CD4-positive, alpha-beta T cell treated with Interferon alpha-2 for 1 hour (primary cell): ENCODE measurements around the gene NEK11.
A peak's percentile ranks its signal among the peaks of the same experiment; 100 is the strongest.
"Not testable (repeated sequence)": the region's sequence is repeated elsewhere in the genome, so short reads cannot be mapped to it uniquely, and the experiment has no call there.

Experiments used
- DNase-seq, 2 donors: peaks; one replicate each; pipeline ENCODE4 v3.0.0-alpha.2; 2020 to 2022

The NEK11 gene

GRCh38 chr3:131314318-131314717, 287.6 kb downstream of the NEK11 start:
- no peak for DNase-seq

- no peak for DNase-seq
Measured at GRCh38 chr3:131315162-131315561, 288.5 kb downstream of the NEK11 start.

GRCh38 chr3:131317667-131318066, 291.0 kb downstream of the NEK11 start:
- DNase-seq, result no peak

DNA sequence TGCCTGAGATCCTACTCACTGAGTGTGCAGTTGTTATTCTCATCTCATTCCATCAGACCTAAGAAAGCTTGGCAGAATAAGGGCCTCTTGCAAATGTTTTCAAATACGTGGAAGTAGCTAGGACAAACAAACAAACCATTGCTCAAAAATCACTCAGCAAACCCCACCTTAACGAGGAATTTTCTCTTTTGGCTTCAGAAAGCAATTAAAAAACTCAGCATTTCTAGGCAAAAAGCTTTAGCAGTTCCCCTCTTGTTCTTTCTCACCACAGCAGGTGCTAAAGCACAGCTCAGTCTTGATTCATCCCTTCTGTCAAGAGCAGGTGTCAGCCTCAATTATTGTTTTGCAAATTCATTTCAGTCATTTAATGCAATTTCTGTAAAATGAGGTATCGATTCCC, 296.3 kb downstream of the NEK11 start:
- no peak for DNase-seq

- DNase-seq, result no peak
Measured at GRCh38 chr3:131323792-131324191, 297.1 kb downstream of the NEK11 start.

GRCh38 chr3:131324923-131325322, 298.2 kb downstream of the NEK11 start:
- DNase-seq, result no peak

GRCh38 chr3:131326307-131326706, 299.6 kb downstream of the NEK11 start:
- no peak for DNase-seq

- no peak for DNase-seq
Measured at GRCh38 chr3:131328721-131329120, 302.0 kb downstream of the NEK11 start.

GRCh38 chr3:131329774-131330173, 303.1 kb downstream of the NEK11 start:
- no peak for DNase-seq

- not testable (repeated sequence) for DNase-seq
Measured at GRCh38 chr3:131331456-131332085, 304.9 kb downstream of the NEK11 start.

DNA sequence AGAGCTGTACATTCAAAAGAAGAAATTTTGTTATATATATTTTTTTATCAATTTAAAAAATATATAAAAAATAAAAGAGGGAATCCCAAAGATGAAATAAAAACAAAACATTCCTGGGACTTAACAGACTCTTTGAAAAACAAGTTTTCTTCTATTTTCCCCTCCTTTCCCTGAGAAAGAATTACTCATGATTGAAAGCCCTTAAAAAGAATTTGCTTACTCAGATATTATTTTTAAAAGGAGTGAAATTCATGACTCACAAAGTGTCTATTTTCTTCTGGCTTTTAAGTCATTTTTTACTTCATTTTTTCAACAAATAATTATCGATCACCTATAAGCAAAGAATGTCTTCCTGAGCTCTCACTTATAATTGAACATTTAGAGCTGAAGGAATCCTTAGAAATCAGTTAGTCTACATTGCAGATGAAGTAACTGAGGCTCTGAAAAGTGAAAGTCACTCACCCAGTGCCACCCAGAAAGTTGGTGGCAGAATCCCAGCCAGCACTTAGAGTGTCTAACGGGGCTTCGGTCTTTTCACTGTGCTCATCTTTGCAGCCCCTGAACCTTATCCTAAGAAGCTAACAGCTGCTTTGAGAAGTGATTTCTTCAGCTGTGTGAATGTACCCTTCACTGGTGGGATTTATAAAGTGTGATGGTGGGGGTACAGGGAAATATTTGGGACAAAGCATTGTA, 312.4 kb downstream of the NEK11 start:
- DNase-seq, result no peak

- DNase-seq, result no peak
Measured at GRCh38 chr3:131341761-131342160, 315.1 kb downstream of the NEK11 start.

- DNase-seq, result no peak
Measured at GRCh38 chr3:131348911-131349310, 322.2 kb downstream of the NEK11 start.

GRCh38 chr3:131349454-131349853, 322.8 kb downstream of the NEK11 start:
- no peak for DNase-seq

- no peak for DNase-seq
Measured at GRCh38 chr3:131349946-131350347, 323.3 kb downstream of the NEK11 start.

- DNase-seq, result no peak
Measured at GRCh38 chr3:131350506-131350905, 323.8 kb downstream of the NEK11 start.

DNA sequence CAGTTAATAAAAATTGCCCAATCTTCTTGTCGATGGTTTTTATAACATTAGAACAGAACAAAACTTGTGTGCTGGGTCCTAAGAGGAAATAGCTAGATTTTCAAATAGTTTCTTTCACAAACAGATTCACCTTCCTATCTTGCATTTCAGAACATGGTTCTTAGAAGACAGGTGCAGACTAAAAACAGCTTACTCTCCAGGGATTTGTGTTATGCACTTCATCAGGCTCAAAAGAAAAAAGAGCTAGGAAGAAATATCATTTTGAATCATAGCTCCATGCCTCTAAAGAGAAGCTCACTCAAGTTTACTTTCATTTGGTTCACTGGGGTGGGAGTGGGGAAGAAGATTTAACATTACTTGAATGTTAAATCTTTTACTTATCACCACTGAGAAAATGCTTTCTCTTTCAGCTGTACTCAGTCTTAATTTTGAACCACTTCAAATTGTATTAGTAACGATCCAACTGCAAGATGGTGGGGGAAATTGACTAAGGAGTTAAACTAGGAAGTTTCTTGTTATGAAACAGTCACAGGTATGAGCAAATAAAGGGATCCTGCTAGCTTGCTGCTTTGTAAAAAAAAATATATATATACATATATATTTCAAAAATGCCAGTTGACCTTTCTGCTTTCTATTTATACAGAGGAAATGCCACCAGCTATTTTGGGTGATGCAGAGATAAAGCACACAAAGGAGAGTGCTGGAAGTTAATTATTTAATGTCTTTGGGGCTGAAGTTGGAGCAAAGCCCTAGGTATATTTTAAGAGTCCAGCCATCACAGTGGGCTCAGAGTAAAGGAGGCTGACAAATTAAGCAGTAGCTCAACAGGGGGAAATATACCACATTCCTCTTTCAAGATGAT, 326.6 kb downstream of the NEK11 start:
- no peak for DNase-seq

DNA sequence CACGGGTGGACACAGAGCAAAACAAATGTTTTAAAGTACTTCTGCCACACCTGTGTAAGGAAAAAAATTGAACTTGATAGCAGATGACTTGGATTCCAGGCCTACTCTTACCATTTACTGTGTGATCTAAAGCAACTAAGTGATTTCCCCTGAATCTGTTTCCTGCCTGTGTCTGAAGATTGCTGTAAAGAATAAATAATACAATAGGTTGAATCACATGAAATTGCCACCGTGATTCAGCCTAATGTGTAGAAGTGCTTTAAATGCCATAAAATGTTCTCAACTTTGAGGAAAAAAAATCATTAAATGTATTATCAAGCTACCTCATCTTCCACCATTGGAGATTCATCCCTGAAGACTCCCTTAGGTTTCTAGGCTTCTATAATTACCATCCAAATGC, 327.3 kb downstream of the NEK11 start:
- DNase-seq, result no peak

- DNase-seq, result no peak
Measured at GRCh38 chr3:131356006-131356595, 329.4 kb downstream of the NEK11 start.

- DNase-seq, result no peak
Measured at GRCh38 chr3:131357275-131357674, 330.6 kb downstream of the NEK11 start.

- DNase-seq, result no peak
Measured at GRCh38 chr3:131360191-131360755, 333.6 kb downstream of the NEK11 start.

DNA sequence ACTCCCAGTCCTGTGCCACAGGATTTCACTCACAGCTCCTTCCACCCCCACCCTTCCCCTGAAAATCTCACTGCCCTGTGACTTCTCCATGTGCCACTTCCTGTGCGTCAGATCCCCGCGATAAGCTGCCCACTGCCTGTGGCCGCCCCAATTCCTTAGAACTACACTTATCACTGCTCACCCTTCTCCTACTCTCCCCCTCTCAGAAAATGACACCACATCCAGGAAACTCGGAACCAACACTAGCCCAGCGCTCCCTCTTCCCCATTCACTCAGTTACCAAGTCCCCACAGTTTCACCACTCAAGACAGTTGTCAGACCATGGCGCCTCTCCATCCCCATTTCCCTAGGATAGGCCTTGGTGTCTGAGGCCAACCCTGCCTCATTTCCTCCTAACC, 334.4 kb downstream of the NEK11 start:
- peak; percentile 14 to 66 for DNase-seq
